G401.6 (cell line): ENCODE data around the gene CCDC6.
"Not testable (repeated sequence)": the region's sequence is repeated elsewhere in the genome, so short reads cannot be mapped to it uniquely, and the experiment has no call there.

ENCODE experiments used
- FAIRE-seq: peaks from 2 replicates; lab custom pipeline; 2012; peaks lifted over from hg19 to GRCh38; lab: Jason Lieb, UNC

The CCDC6 gene

GRCh38 chr10:59754951-59755350, 151.4 kb downstream of the CCDC6 start:
- no peak for FAIRE-seq

- FAIRE-seq: no peak
Observed at GRCh38 chr10:59753267-59753666, 153.1 kb downstream of the CCDC6 start, which contains the start of gene MRLN. Gene MRLN (minus strand): TSS chr10:59753455.

GRCh38 chr10:59752278-59752940, 153.9 kb downstream of the CCDC6 start:
- no peak for FAIRE-seq

DNA sequence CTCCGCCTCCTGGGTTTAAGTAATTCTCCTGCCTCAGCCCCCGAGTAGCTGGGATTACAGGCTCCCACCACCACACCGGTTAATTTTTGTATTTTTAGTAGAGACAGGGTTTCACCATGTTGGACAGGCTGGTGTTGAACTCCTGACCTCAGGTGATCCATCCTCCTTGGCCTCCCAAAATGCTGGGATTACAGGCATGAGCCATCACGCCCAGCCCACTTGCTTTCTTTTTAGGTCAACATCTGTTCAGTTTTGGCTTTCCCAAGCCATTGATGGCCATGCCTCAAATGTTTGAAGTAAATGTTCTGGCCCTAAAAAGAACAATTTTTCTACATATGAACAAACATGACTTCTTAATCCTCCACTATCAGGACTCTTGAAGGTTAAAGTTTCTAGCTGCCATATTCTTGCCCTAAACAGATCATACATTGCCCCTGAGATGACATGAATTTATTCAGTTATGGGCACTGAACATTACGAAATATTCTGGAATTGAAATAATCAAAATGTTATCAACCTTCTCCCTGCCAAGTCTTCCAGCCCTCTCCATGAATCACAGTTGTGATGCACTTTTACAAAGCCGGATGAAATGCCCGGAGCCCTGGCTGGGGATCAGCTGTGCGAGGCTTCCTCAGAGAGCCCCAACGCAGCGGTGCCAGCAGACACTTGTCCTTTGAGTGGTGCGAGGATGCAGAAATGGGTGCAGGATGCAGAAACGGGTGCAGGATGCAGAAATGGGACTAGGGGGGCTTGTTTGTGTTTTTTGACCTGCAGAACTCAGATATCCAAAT, 156.0 kb downstream of the CCDC6 start:
- no peak for FAIRE-seq

DNA sequence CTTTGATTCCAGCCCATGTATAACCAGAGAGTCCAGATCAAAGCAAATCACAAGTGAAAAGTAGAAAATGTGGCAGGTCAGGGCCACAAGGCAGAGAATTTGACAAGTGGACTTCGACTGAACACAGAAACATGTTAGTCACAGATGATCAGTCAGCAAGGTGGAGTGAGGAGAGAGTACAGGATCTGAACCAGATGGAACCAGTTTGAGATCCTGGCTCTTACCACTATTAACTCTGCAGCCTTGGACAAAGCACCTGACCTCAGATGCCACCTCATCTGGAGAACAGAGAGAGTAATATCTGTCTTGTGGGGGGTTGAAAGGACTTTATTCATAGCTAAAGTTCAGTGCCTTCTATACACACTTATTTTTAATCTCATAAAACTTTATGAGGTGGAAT, 157.5 kb downstream of the CCDC6 start:
- FAIRE-seq: no peak

DNA sequence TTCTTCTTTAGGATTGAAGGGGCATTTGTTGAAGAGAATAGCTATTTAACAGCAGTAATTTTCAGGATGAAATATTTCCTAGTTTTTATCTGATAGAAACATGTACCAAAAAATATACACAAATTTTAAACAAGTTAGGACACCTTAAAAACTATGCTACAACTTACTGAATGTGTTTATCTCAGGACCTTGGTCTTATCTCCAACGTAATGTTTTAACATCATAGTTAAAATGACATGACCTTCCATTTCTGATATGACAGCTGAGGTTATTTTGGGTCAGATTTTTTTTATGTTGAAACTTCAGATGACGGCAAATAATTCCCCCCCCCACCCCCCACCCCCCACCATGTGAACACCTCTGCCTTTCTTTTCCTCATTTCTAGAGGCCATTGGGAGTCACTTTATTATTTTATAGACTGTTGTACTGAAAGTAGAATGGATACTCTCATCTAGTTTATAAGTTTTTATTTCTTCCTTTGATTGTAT, 161.1 kb downstream of the CCDC6 start:
- no peak for FAIRE-seq

DNA sequence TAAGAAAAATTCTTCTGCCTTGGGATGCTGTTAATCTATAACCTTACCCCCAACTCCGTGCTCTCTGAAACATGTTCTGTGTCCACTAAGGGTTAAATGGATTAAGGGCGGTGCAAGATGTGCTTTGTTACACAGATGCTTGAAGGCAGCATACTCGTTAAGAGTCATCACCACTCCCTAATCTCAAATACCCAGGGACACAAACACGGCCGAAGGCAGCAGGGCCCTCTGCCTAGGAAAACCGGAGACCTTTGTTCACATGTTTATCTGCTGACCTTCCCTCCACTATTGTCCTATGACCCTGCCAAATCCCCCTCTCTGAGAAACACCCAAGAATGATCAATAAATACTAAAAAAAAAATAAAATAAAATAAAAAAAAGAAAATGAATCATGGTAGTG, 161.6 kb downstream of the CCDC6 start:
- not testable (repeated sequence) for FAIRE-seq

DNA sequence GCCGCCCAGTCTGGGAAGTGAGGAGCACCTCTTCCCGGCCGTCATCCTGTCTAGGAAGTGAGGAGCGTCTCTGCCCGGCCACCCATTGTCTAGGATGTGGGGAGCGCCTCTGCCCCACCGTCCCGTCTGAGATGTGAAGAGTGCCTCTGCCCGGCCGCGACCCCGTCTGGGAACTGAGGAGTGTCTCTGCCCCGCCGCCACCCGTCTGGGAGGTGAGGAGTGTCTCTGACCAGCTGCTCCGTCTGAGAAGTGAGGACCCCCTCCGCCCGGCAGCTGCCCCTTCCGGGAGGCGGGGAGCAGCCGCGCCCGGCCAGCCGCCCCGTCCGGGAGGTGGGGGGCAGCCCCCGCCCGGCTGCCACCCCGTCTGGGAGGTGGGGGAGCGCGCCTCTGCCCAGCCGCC, 162.2 kb downstream of the CCDC6 start:
- not testable (repeated sequence) for FAIRE-seq

DNA sequence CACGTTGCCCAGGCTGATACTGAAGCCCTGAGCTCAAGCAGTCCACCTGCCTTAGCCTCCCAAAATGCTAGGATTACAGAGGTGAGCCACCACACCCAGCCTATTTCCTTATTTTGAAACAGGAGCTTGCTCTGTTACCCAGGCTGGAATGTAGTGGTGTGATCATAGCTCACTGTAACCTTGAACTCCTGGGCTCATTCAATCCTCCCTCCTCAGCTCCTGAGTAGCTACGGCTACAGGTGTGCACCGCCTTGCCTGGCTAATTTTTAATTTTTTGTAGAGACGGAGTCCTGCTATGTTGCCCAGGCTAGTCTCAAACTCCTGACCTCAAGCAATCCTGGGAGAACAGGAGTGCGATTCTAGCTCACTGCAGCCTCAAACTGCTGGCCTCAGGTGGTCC, 164.8 kb downstream of the CCDC6 start:
- no peak for FAIRE-seq

- FAIRE-seq: no peak
Observed at GRCh38 chr10:59741048-59741447, 165.3 kb downstream of the CCDC6 start.
